HL-60 (cell line): ENCODE measurements around the gene GPS1.

Experiments
- DNase-seq, 2 experiments: peaks; one replicate each; pipeline ENCODE4 v3.0.0-alpha.2; 2010 to 2020; ENCODE audit warnings: low read depth in 1 of 2, low spot score in 1 of 2
- H3K27ac ChIP-seq: fragments of 250-450 bp; sonication (Bioruptor Pico); replicated peaks from 2 replicates; pipeline ENCODE4 v1.5.1; 2020; ENCODE audit warnings: mild to moderate bottlenecking, moderate library complexity
- H3K27me3 ChIP-seq: fragments of 250-450 bp; sonication (Bioruptor Pico); 2 replicates; pipeline ENCODE4 v1.5.1; 2021; ENCODE audit warnings: mild to moderate bottlenecking, moderate library complexity; ENCODE audit not compliant: insufficient read depth, poor library complexity, severe bottlenecking
- H3K4me3 ChIP-seq: replicated peaks from 2 replicates; pipeline ENCODE4 v1.5.1; 2011; ENCODE audit warnings: mild to moderate bottlenecking, control low read depth, low read length; ENCODE audit not compliant: insufficient read depth
- GABPA ChIP-seq: IDR thresholded peaks from 2 replicates; pipeline ENCODE4 v1.6.1; 2012; ENCODE audit warnings: low read depth
- POLR2AphosphoS5 ChIP-seq: IDR thresholded peaks from 2 replicates; pipeline ENCODE4 v1.6.1; 2012; ENCODE audit warnings: low read depth
- SPI1 ChIP-seq: IDR thresholded peaks from 2 replicates; pipeline ENCODE4 v1.6.1; 2012; ENCODE audit warnings: low read depth, mild to moderate bottlenecking, borderline replicate concordance
- TF ChIP-seq, protein P1 (sequence below): IDR thresholded peaks from 2 replicates; pipeline ENCODE4 v1.6.1; 2012; ENCODE audit warnings: low read depth; ENCODE audit not compliant: insufficient replicate concordance
- TF ChIP-seq, protein P2 (sequence below): IDR thresholded peaks from one replicate; pipeline ENCODE4 v1.5.1; 2011; ENCODE audit warnings: low read length, control low read depth, inconsistent platforms; ENCODE audit not compliant: insufficient read depth

Gene GPS1

DNA sequence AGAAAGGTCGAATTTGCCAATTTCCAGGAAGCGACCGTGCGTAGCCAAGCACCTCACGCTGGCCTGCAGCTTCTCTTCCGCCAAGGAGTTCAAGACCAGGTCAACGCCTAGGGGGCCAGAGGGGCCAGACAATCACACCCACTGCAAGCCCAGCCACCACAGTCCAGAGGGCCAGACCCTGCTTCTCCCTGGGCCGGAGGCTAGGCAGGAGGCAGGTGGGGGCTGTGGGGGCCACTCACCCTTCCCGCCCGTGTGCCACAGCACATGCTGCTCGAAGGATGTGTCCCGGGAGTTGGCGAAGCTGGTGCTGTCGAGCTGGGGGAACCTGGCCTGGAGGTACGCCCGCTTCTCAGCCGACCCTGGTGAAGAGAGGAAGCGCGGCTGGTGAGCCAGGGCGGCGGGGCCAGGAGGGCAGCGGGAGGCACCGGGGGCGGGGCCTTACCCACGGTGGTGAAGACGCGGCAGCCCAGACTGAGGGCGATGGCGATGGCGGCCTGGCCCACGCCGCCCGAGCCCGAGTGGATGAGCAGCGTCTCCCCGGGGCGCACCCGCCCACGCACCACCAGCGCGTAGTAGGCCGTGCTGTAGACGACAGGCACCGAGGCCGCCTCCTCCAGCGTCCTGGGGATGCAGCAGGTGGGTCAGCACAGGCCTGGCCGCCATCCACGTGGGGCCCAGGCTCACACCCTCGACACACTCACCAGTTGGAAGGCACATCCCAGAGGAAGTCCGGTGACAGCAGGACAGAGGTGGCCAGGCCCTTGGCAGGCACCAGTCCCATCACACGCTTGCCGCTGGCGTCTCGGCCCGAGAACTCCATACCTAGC, 32.0 kb downstream of the GPS1 start:
- no peak for DNase-seq
- Histone ChIP-seq H3K27ac (no peak overlapping the region), H3K4me3 (no peak overlapping the region), H3K27me3 (no peaks in the 10 kb centered on the region)
- no peak for TF ChIP-seq SPI1
- no peak for TF ChIP-seq GABPA
- TF ChIP-seq POLR2AphosphoS5 = no peak; the same call in 1 of the 2 replicates
- TF ChIP-seq, protein P1, sequence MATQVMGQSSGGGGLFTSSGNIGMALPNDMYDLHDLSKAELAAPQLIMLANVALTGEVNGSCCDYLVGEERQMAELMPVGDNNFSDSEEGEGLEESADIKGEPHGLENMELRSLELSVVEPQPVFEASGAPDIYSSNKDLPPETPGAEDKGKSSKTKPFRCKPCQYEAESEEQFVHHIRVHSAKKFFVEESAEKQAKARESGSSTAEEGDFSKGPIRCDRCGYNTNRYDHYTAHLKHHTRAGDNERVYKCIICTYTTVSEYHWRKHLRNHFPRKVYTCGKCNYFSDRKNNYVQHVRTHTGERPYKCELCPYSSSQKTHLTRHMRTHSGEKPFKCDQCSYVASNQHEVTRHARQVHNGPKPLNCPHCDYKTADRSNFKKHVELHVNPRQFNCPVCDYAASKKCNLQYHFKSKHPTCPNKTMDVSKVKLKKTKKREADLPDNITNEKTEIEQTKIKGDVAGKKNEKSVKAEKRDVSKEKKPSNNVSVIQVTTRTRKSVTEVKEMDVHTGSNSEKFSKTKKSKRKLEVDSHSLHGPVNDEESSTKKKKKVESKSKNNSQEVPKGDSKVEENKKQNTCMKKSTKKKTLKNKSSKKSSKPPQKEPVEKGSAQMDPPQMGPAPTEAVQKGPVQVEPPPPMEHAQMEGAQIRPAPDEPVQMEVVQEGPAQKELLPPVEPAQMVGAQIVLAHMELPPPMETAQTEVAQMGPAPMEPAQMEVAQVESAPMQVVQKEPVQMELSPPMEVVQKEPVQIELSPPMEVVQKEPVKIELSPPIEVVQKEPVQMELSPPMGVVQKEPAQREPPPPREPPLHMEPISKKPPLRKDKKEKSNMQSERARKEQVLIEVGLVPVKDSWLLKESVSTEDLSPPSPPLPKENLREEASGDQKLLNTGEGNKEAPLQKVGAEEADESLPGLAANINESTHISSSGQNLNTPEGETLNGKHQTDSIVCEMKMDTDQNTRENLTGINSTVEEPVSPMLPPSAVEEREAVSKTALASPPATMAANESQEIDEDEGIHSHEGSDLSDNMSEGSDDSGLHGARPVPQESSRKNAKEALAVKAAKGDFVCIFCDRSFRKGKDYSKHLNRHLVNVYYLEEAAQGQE = no peak
- TF ChIP-seq, protein P2, sequence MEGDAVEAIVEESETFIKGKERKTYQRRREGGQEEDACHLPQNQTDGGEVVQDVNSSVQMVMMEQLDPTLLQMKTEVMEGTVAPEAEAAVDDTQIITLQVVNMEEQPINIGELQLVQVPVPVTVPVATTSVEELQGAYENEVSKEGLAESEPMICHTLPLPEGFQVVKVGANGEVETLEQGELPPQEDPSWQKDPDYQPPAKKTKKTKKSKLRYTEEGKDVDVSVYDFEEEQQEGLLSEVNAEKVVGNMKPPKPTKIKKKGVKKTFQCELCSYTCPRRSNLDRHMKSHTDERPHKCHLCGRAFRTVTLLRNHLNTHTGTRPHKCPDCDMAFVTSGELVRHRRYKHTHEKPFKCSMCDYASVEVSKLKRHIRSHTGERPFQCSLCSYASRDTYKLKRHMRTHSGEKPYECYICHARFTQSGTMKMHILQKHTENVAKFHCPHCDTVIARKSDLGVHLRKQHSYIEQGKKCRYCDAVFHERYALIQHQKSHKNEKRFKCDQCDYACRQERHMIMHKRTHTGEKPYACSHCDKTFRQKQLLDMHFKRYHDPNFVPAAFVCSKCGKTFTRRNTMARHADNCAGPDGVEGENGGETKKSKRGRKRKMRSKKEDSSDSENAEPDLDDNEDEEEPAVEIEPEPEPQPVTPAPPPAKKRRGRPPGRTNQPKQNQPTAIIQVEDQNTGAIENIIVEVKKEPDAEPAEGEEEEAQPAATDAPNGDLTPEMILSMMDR = no peak

DNA sequence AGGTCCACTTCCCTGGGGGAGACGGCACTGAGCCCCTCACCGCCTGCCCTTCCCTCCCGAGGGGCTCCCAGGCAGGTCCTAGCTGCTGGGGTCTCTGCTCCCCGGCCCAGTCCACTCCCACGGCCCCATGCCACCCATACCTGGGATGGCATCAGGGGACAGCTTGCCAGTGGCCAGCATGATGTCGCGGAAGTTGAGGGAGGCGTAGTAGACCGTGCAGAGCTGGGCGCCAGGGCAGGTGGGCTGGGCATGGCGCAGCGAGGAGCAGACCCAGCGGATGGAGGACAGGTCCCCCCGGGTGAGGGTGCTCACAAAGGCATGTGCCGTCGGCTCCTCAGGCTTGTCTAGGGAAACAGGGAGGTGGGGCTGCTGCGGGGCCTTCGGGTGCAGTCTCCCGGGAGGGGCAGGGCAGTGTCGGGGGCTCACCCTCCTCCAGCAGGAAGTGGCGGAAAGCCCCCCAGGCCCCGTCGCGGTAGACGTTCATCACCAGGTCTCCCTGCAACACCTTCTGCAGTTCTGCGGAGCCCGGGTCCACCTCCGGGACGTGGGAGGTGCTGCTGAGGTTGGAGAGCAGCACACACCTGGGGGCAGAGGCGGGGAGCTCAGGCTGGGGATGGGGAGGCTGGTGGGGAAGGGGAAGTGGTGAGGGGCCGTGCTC, 32.8 kb downstream of the GPS1 start:
- DNase-seq = no peak
- Histone ChIP-seq H3K27ac (no peak overlapping the region), H3K27me3 (no peaks in the 10 kb centered on the region), H3K4me3 (no peak overlapping the region)
- TF ChIP-seq SPI1 (no peak), POLR2AphosphoS5 (no peak), GABPA (no peak)
- TF ChIP-seq, protein P1 = no peak
- TF ChIP-seq, protein P2 = no peak

DNA sequence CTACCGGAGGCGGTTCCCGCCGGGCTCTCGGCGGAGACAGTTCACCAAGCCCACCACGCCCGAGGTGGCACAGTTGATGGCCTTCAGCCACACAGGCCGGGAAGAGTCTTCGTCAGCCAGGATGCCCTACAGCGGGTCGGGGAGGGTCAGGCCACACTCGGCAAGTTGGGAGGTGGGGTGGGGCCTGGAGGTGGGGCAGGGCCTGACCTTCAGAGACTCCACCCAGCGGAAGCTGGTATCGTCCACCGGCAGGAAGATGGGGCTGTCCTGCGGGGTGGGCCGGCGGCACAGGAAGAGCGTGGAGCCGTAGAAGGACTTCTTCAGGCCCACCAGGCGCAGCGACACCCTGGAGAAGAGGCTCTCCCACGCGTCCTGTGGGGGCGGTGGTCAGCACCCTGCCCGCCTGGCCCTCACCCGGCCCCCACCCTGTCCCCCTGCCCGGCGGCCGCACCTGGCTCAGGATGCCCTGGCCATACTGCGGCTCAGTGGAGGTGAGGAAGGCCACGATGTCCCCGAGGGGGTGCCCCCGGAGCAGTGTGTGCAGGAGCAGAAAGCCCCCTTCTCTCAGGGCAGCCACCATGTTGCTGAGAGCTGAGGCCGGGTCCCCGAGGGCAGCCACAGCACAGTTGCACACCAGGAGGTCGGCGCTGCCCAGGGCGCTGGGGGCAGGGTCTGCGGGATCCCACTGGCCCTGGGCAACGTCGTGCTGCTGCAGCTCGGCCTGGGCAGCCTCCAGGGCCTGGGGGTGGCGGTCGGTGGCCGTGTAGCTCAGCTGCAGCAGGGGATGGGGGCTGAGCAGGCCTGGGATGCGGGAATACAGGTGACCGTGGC, 33.5 kb downstream of the GPS1 start:
- Histone ChIP-seq H3K4me3 (no peak overlapping the region), H3K27me3 (no peaks in the 10 kb centered on the region), H3K27ac (no peak overlapping the region)
- DNase-seq = no peak
- TF ChIP-seq POLR2AphosphoS5 = no peak
- TF ChIP-seq, protein P1 = no peak
- TF ChIP-seq, protein P2 = no peak
- no peak for TF ChIP-seq GABPA
- no peak for TF ChIP-seq SPI1
